RWPE1 (cell line): ENCODE results near the gene ARID3A.
A peak's percentile ranks its signal among the peaks of the same experiment; 100 is the strongest.

Experiments
- CTCF ChIA-PET: fragments of 350-600 bp; sonication (Branson Sonifier 250); formaldehyde crosslinking; extraction: SDS; loops from one replicate; lab custom pipeline; 2021; lab: Yijun Ruan, JAX
- POLR2A ChIA-PET: fragments of 400-600 bp; formaldehyde crosslinking; extraction: SDS; loops from one replicate; lab custom pipeline; 2020; ENCODE audit warnings: antibody characterized with exemption; ENCODE audit not compliant: low non-redundant PET; lab: Yijun Ruan, JAX
- DNase-seq: peaks from one replicate; pipeline ENCODE4 v3.0.0; 2012; ENCODE audit warnings: low spot score
- H3K27ac ChIP-seq: fragments of 450-650 bp; 2 replicates; pipeline ENCODE4 v1.5.1; 2017
- TF ChIP-seq, protein P1 (sequence below): fragments of 450-650 bp; conservative IDR thresholded peaks from 2 replicates; pipeline ENCODE4 v1.5.1; 2017; ENCODE audit warnings: low read depth, mild to moderate bottlenecking

ARID3A gene

DNA sequence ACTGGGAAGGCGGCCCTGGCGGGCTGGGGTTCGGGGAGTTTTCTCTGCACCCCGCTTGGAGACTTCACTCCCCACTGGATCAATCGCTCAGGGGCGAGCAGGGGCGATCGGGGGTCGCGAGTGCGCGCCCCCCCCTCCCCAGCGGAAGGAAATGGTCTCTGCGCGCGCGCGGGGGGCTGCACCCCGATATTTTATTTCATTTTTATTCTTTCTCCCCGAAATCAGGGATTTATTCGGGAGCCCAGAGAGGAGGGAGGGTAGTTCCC lies 421 bp downstream of the ARID3A start:
- ChIA-PET CTCF (interaction anchor here (0.9 kb wide), 1 partner anchor 10 kb away, joined by 3 read pairs; no protein-coding TSS in a partner anchor), POLR2A (no interaction called here)
- peak overlapping the region; percentile 85 for H3K27ac ChIP-seq
- DNase-seq, result no peak
- TF ChIP-seq, protein P1, sequence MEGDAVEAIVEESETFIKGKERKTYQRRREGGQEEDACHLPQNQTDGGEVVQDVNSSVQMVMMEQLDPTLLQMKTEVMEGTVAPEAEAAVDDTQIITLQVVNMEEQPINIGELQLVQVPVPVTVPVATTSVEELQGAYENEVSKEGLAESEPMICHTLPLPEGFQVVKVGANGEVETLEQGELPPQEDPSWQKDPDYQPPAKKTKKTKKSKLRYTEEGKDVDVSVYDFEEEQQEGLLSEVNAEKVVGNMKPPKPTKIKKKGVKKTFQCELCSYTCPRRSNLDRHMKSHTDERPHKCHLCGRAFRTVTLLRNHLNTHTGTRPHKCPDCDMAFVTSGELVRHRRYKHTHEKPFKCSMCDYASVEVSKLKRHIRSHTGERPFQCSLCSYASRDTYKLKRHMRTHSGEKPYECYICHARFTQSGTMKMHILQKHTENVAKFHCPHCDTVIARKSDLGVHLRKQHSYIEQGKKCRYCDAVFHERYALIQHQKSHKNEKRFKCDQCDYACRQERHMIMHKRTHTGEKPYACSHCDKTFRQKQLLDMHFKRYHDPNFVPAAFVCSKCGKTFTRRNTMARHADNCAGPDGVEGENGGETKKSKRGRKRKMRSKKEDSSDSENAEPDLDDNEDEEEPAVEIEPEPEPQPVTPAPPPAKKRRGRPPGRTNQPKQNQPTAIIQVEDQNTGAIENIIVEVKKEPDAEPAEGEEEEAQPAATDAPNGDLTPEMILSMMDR, result no peak

DNA sequence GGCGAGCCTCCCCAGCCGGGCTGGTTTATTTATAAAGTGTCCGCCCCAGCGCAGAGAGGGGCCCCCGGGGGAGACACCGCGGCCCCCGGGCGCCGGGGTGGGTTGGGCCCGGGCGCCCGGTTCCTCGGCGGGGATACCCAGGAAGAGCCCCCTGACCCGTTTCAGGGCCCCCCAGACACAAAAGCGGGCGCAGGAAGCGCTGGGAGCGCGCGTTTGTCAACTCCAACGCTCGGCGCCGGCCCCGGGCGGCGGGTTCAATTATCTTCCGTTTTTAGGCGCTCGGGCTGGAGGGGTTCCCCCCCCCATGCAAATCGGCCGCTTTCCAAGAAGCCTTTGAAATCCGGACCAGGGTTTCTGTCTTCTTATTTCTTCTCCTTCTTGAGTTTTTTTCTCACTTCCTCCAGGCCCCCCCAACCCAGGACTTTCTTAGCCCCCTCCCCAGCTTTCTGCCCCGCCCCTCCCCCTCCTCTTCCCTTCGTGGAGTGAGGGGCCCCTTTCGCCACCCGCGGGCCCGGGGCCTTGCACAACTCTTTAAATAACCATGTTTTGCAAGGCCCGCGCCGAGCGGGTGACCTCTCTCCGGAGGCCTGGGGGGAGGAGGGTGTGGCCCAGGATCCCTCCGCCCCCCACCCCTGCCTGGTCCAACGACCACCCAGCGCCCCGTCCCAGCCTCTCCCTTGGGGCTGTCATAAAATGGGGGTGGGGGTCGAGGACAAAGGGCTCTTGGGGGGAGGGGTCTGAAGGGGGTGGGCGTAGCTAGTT lies 935 bp downstream of the ARID3A start:
- POLR2A ChIA-PET, result no interaction called here
- TF ChIP-seq, protein P1, result no peak
- CTCF ChIA-PET, result interaction anchor here (0.9 kb wide), 1 partner anchor 9 kb away, joined by 3 read pairs; no protein-coding TSS in a partner anchor
- peak overlapping the region; percentile 85 for H3K27ac ChIP-seq
- DNase-seq, result peak; percentile 39

DNA sequence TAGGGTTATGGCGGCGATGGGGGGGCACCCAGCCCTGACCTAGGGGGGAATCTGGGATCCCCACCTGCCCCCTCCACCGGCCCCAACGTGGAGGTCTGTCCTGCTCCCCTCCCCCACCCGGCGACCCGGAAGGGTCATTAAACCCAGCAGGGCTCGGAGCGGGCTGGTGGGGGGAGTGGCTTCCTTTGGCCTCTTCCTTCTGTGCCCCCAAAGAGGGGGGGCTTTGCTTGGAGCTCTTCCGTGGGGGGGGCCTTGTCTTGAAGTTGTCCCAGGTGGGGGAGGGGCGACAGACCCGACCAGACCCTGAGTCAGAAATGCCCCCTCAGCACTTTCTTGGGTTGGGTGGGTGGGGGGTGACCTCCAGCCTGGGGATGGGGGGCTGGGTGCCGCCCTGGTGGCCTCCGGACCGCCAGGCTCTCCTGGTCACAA lies 1.5 kb downstream of the ARID3A start:
- ChIA-PET POLR2A (no interaction called here), CTCF (interaction anchor here (0.9 kb wide), 1 partner anchor 9 kb away, joined by 3 read pairs; no protein-coding TSS in a partner anchor)

DNA sequence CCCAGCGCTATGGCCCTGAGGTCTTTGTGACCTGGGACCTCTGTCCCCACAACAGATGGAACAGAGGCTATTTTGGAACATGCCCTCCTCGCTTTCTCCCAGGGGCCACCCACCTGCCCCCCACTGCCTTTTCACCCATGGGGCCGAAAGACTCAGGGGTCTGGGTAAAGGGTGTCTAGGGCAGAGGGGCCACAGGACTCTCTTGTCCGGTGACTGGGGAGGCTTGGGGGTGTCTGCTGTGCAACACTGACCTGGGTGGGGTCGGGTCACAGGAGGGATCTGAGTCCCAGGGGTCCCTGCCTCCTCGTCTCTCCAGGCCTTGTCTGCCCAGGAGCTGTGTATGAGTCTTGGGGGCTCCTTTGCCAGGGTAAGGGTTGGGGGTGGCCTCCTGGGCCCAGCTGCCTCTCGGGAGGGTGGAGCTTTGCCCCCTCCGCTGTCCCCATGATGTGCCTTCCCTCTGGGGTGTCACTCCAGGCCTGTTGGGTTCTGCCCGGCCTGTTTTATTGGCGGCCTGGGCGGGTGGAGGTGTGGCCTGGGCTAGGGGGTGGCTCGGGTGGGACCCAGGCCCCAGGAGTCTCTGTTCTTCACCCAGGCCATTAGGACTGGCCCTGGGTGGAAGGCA lies 2.1 kb downstream of the ARID3A start:
- TF ChIP-seq, protein P1, result no peak
- POLR2A ChIA-PET, result no interaction called here
- DNase-seq, result no peak
- CTCF ChIA-PET, result no interaction called here
- H3K27ac ChIP-seq, result peak overlapping the region; percentile 2; the same call in 1 of the 2 replicates

More for the DNA sequence above, 1.5 kb downstream of the ARID3A start:
- TF ChIP-seq, protein P1, result no peak
- DNase-seq, result no peak
- H3K27ac ChIP-seq, result peak overlapping the region; percentile 85

DNA sequence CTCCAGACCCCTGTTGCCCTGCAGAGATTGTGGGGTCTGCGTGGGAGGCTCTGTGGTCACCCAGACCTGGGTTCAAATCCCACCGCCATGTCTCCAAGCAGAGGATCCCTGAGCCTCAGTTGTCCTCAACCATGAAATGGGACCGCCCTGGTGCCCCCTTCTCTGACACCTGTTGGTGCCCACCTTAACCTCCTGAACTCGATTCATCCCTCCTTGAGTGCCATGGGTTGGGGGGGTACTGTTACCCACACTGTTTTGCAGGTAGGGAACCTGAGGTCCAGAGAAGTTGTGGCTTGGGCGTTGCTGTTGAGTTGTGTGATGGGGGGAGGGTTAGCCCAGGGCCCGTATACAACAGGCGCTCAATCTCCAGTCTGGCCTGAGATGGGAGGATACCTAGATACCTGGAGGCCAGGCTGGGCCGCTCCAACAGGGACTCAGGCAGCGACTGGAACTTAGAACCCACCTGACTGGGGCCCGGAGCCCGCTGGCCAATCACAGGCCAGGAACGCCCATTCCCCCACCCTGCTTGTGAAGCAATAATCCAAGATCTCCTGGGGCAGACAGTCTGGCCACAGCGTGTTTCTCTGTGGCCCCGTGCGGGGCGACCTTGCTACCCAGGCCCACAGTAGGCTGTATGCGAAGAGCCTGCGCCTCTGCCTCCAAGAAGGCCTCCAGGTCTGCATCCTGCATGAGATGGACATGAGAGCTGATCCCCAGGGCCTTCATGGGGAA lies 2.8 kb downstream of the ARID3A start:
- ChIA-PET CTCF (no interaction called here), POLR2A (no interaction called here)
- DNase-seq, result no peak
- 0 out of 2 replicates have a peak overlapping the region, but pooled peaks have one; percentile 15 for H3K27ac ChIP-seq
- TF ChIP-seq, protein P1, result no peak

DNA sequence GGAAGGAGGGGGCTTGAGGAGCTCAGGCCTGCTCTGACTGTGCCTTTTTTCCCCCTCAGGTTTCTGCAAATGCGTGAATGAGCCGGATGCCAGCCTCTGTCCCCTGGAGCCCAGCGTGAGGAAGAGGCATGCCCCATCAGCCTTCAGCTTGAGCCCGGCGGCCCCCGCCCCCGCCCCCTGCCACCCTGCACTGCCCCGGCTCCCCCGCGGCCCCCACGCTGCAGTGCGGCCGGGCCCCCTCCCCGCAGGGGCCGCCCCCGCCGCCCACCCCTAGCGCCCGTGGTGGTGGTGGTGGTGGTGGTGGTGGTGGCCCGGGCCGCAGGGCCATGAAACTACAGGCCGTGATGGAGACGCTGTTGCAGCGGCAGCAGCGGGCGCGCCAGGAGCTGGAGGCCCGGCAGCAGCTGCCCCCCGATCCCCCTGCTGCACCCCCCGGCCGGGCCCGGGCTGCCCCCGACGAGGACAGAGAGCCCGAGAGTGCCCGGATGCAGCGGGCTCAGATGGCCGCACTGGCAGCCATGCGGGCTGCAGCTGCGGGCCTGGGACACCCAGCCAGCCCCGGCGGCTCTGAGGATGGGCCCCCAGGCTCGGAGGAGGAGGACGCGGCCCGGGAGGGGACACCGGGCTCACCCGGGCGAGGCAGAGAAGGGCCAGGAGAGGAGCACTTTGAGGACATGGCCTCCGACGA lies 3.5 kb downstream of the ARID3A start:
- ChIA-PET CTCF (no interaction called here), POLR2A (no interaction called here)
- 0 out of 2 replicates have a peak overlapping the region, but pooled peaks have one; percentile 15 for H3K27ac ChIP-seq
- DNase-seq, result no peak
- TF ChIP-seq, protein P1, result no peak
